SK-N-SH treated with all-trans-retinoic acid at 6 μM for 48 hours (cell line): ENCODE results near the gene DUSP7.

Experiments
- ARNTL ChIP-seq: fragments of 450-650 bp; formaldehyde crosslinking; IDR thresholded peaks from 2 replicates; pipeline ENCODE4 v1.5.0; 2020; ENCODE audit warnings: low read depth, mild to moderate bottlenecking, moderate library complexity, borderline replicate concordance
- ZC3H10 ChIP-seq: fragments of 250-450 bp; sonication (Bioruptor Pico); IDR thresholded peaks from 2 replicates; pipeline ENCODE4 v1.5.1; 2021; ENCODE audit warnings: mild to moderate bottlenecking, moderate library complexity
- ZFP30 ChIP-seq: fragments of 450-650 bp; formaldehyde crosslinking; IDR thresholded peaks from 2 replicates; pipeline ENCODE4 v1.5.0; 2022; ENCODE audit warnings: mild to moderate bottlenecking, moderate library complexity
- ZNF70 ChIP-seq: fragments of 450-650 bp; formaldehyde crosslinking; IDR thresholded peaks from 2 replicates; pipeline ENCODE4 v1.5.0; 2020; ENCODE audit warnings: mild to moderate bottlenecking, moderate library complexity
- ZNF8 ChIP-seq: fragments of 450-650 bp; formaldehyde crosslinking; IDR thresholded peaks from 2 replicates; pipeline ENCODE4 v1.5.0; 2020; ENCODE audit warnings: mild to moderate bottlenecking, moderate library complexity

- TF ChIP-seq ZC3H10 (no peak), ARNTL (no peak), ZNF8 (no peak), ZNF70 (CRISPR knock-in tag) (no peak), ZFP30 (CRISPR knock-in tag) (no peak)
Observed at GRCh38 chr3:52072020-52072419, 15.6 kb upstream of the DUSP7 start.
